HEK293 (cell line): ENCODE results near the gene RPS21.

Source experiments
- CTCF ChIA-PET: fragments of 350-600 bp; formaldehyde crosslinking; extraction: SDS; loops from one replicate; lab custom pipeline; 2021; ENCODE audit warnings: antibody characterized with exemption; lab: Yijun Ruan, JAX
- POLR2A ChIA-PET: fragments of 300-600 bp; formaldehyde crosslinking; extraction: SDS; loops from one replicate; lab custom pipeline; 2020; ENCODE audit warnings: antibody characterized with exemption, inconsistent platforms; lab: Yijun Ruan, JAX
- H3K27ac ChIP-seq: fragments of 200-500 bp; sonication (Bioruptor generic); 2 replicates; pipeline ENCODE4 v1.5.1; 2014; ENCODE audit warnings: low read depth, low read length, control low read depth, inconsistent platforms; ENCODE audit errors: extremely low read depth
- H3K36me3 ChIP-seq, 2 experiments: fragments of 200-500 bp in 1 of 2; sonication (Bioruptor generic) in 1 of 2; 1 replicate in 1 of 2; 2 replicates in 1 of 2; pipeline ENCODE4 v1.5.1; 2014 to 2017; ENCODE audit warnings: inconsistent platforms in 2 of 2, low read length in 2 of 2; ENCODE audit not compliant: control insufficient read depth in 2 of 2, insufficient read depth in 1 of 2
- H3K4me1 ChIP-seq: fragments of 200-500 bp; sonication (Bioruptor generic); 2 replicates; pipeline ENCODE4 v1.5.1; 2014; ENCODE audit warnings: mild to moderate bottlenecking, low read length, inconsistent platforms; ENCODE audit not compliant: control insufficient read depth, insufficient read depth
- H3K4me3 ChIP-seq: 2 replicates; pipeline ENCODE4 v1.5.1; 2011; ENCODE audit warnings: low read depth, mild to moderate bottlenecking, control low read depth, low read length, moderate library complexity
- H3K9me3 ChIP-seq: fragments of 200-500 bp; sonication (Bioruptor generic); 2 replicates; pipeline ENCODE4 v1.5.1; 2014; ENCODE audit warnings: low read depth, low read length, inconsistent platforms; ENCODE audit not compliant: control insufficient read depth, insufficient read depth
- BCL11A ChIP-seq: fragments of 450-650 bp; formaldehyde crosslinking; IDR thresholded peaks from 2 replicates; pipeline ENCODE4 v1.5.1; 2016; ENCODE audit warnings: low read depth, missing biosample characterization, missing genetic modification characterization
- BCL11B ChIP-seq: fragments of 450-650 bp; formaldehyde crosslinking; IDR thresholded peaks from 2 replicates; pipeline ENCODE4 v1.5.1; 2016; ENCODE audit warnings: low read depth, missing biosample characterization, missing genetic modification characterization
- CTCF ChIP-seq: fragments of 450-650 bp; formaldehyde crosslinking; IDR thresholded peaks from 2 replicates; pipeline ENCODE4 v1.5.1; 2016; ENCODE audit warnings: missing biosample characterization, missing genetic modification characterization
- ELK4 ChIP-seq: IDR thresholded peaks from 2 replicates; pipeline ENCODE4 v1.6.1; 2011; ENCODE audit warnings: mild to moderate bottlenecking, low read depth, low read length, borderline replicate concordance
- IKZF3 ChIP-seq: fragments of 450-650 bp; IDR thresholded peaks from 2 replicates; pipeline ENCODE4 v1.5.0; 2018; ENCODE audit warnings: missing biosample characterization, mild to moderate bottlenecking, missing genetic modification characterization, moderate library complexity
- KLF17 ChIP-seq: fragments of 450-650 bp; formaldehyde crosslinking; IDR thresholded peaks from 2 replicates; pipeline ENCODE4 v1.5.1; 2016; ENCODE audit warnings: missing biosample characterization, missing genetic modification characterization
- ZBTB49 ChIP-seq: fragments of 450-650 bp; formaldehyde crosslinking; IDR thresholded peaks from 2 replicates; pipeline ENCODE4 v1.5.1; 2016; ENCODE audit warnings: missing biosample characterization, missing genetic modification characterization, low read depth
- ZBTB8A ChIP-seq: fragments of 450-650 bp; formaldehyde crosslinking; IDR thresholded peaks from 2 replicates; pipeline ENCODE4 v1.5.1; 2016; ENCODE audit warnings: missing biosample characterization, missing genetic modification characterization
- ZNF10 ChIP-seq: fragments of 450-650 bp; formaldehyde crosslinking; IDR thresholded peaks from 2 replicates; pipeline ENCODE4 v1.5.1; 2017; ENCODE audit warnings: missing biosample characterization, missing genetic modification characterization
- ZNF133 ChIP-seq: fragments of 450-650 bp; formaldehyde crosslinking; IDR thresholded peaks from 2 replicates; pipeline ENCODE4 v1.5.1; 2016; ENCODE audit warnings: missing biosample characterization, missing genetic modification characterization
- ZNF140 ChIP-seq: fragments of 450-650 bp; formaldehyde crosslinking; IDR thresholded peaks from 2 replicates; pipeline ENCODE4 v1.5.1; 2016; ENCODE audit warnings: missing biosample characterization, missing genetic modification characterization
- ZNF169 ChIP-seq: fragments of 450-650 bp; formaldehyde crosslinking; IDR thresholded peaks from 2 replicates; pipeline ENCODE4 v1.5.1; 2016; ENCODE audit warnings: missing biosample characterization, missing genetic modification characterization
- ZNF174 ChIP-seq: fragments of 450-650 bp; formaldehyde crosslinking; IDR thresholded peaks from 2 replicates; pipeline ENCODE4 v1.5.0; 2017; ENCODE audit warnings: missing biosample characterization, mild to moderate bottlenecking, missing genetic modification characterization
- ZNF221 ChIP-seq: fragments of 450-650 bp; formaldehyde crosslinking; IDR thresholded peaks from 2 replicates; pipeline ENCODE4 v1.5.1; 2017; ENCODE audit warnings: missing biosample characterization, missing genetic modification characterization, borderline replicate concordance
- ZNF341 ChIP-seq: fragments of 450-650 bp; formaldehyde crosslinking; IDR thresholded peaks from 2 replicates; pipeline ENCODE4; 2016; ENCODE audit warnings: low read depth, missing biosample characterization, missing genetic modification characterization
- ZNF366 ChIP-seq: fragments of 450-650 bp; formaldehyde crosslinking; conservative IDR thresholded peaks from 2 replicates; pipeline ENCODE4 v1.5.1; 2016; ENCODE audit warnings: missing biosample characterization, missing genetic modification characterization
- ZNF521 ChIP-seq: fragments of 450-650 bp; formaldehyde crosslinking; IDR thresholded peaks from 2 replicates; pipeline ENCODE4 v1.5.1; 2017; ENCODE audit warnings: missing biosample characterization, mild to moderate bottlenecking, missing genetic modification characterization
- ZNF529 ChIP-seq: fragments of 450-650 bp; formaldehyde crosslinking; IDR thresholded peaks from 2 replicates; pipeline ENCODE4 v1.5.1; 2017; ENCODE audit warnings: missing genetic modification characterization, missing biosample characterization; ENCODE audit not compliant: insufficient replicate concordance
- ZNF600 ChIP-seq: fragments of 450-650 bp; formaldehyde crosslinking; IDR thresholded peaks from 2 replicates; pipeline ENCODE4 v1.5.1; 2016; ENCODE audit warnings: missing biosample characterization, missing genetic modification characterization
- ZNF621 ChIP-seq: fragments of 450-650 bp; formaldehyde crosslinking; IDR thresholded peaks from 2 replicates; pipeline ENCODE4 v1.5.1; 2017; ENCODE audit warnings: missing biosample characterization, missing genetic modification characterization
- ZNF629 ChIP-seq: fragments of 450-650 bp; formaldehyde crosslinking; IDR thresholded peaks from 2 replicates; pipeline ENCODE4 v1.5.1; 2017; ENCODE audit warnings: missing biosample characterization, missing genetic modification characterization
- ZNF654 ChIP-seq: fragments of 450-650 bp; formaldehyde crosslinking; IDR thresholded peaks from 2 replicates; pipeline ENCODE4 v1.5.1; 2016; ENCODE audit warnings: low read depth, missing biosample characterization, missing genetic modification characterization
- ZNF747 ChIP-seq: fragments of 450-650 bp; formaldehyde crosslinking; IDR thresholded peaks from 2 replicates; pipeline ENCODE4 v1.5.1; 2016; ENCODE audit warnings: missing biosample characterization, missing genetic modification characterization
- ZNF791 ChIP-seq: fragments of 450-650 bp; formaldehyde crosslinking; IDR thresholded peaks from 2 replicates; pipeline ENCODE4 v1.5.1; 2016; ENCODE audit warnings: missing biosample characterization, missing genetic modification characterization
- ZSCAN5A ChIP-seq: fragments of 450-650 bp; formaldehyde crosslinking; IDR thresholded peaks from 2 replicates; pipeline ENCODE4 v1.5.1; 2016; ENCODE audit warnings: missing biosample characterization, missing genetic modification characterization

RPS21 gene

GRCh38 chr20:62404761-62405107 is 17.8 kb downstream of the RPS21 start:
- Histone ChIP-seq H3K9me3 (no peaks in the 10 kb centered on the region), H3K4me1 (peaks cover 2% of the 10 kb centered on the region; the same call in 1 of the 2 replicates), H3K4me3 (no peak overlapping the region), H3K27ac (no peak overlapping the region), H3K36me3 (peaks cover 0 to 42% of the 10 kb centered on the region in 2 experiments; a peak in 1 of 3 replicates)
- CTCF ChIA-PET = no interaction called here
- POLR2A ChIA-PET = no interaction called here
- TF ChIP-seq ZNF140 (tag by site-specific recombination) (no peak), ZNF529 (tag by site-specific recombination) (no peak), BCL11A (tag by site-specific recombination) (no peak), ZNF791 (tag by site-specific recombination) (no peak), ZNF621 (no peak), ZNF169 (tag by site-specific recombination) (no peak), ELK4 (no peak), ZSCAN5A (tag by site-specific recombination) (no peak), ZNF133 (tag by site-specific recombination) (no peak), ZNF341 (tag by site-specific recombination) (no peak), ZNF174 (tag by site-specific recombination) (no peak), ZNF10 (no peak), BCL11B (tag by site-specific recombination) (no peak)

- Histone ChIP-seq H3K4me3 (peak overlapping the region; percentile 57; the same call in 1 of the 2 replicates), H3K36me3 (peaks cover 0 to 42% of the 10 kb centered on the region in 2 experiments; a peak in 1 of 3 replicates), H3K9me3 (no peaks in the 10 kb centered on the region), H3K4me1 (peaks cover 6% of the 10 kb centered on the region; the same call in 1 of the 2 replicates), H3K27ac (no peak overlapping the region)
- CTCF ChIA-PET = interaction anchor here (0.6 kb wide), 2 partner anchors 208 to 394 kb away, joined by 3 read pairs; no protein-coding TSS in a partner anchor
- POLR2A ChIA-PET = no interaction called here
- TF ChIP-seq IKZF3 (peak; percentile 43; the same call in 1 of the 2 replicates), ZNF629 (tag by site-specific recombination) (peak; percentile 65), CTCF (tag by site-specific recombination) (peak; percentile 63), ZNF747 (tag by site-specific recombination) (no peak), ZBTB8A (tag by site-specific recombination) (0 out of 2 replicates have a peak, but pooled peaks have one; percentile 20), ZNF600 (tag by site-specific recombination) (peak; percentile 73), ZNF341 (tag by site-specific recombination) (0 out of 2 replicates have a peak, but pooled peaks have one; percentile 29), ZBTB49 (no peak), ZNF366 (tag by site-specific recombination) (0 out of 2 replicates have a peak, but pooled peaks have one; percentile 30), ZNF521 (tag by site-specific recombination) (no peak), ZNF221 (tag by site-specific recombination) (no peak), ZNF654 (tag by site-specific recombination) (peak; percentile 12; the same call in 1 of the 2 replicates), KLF17 (tag by site-specific recombination) (0 out of 2 replicates have a peak, but pooled peaks have one; percentile 16)
Observed at GRCh38 chr20:62405108-62405980, 18.4 kb downstream of the RPS21 start.
